IPS-18c (cell line): ENCODE data around the gene MAN2A1.
"Not testable (repeated sequence)": the region's sequence is repeated elsewhere in the genome, so short reads cannot be mapped to it uniquely, and the experiment has no call there.

ENCODE experiments used
- H3K4me3 ChIP-seq: 2 replicates; pipeline ENCODE4 v1.7.0; 2013; ENCODE audit warnings: low read depth, mild to moderate bottlenecking, low read length, moderate library complexity; ENCODE audit not compliant: insufficient read depth
- H3K9me3 ChIP-seq: one replicate; pipeline ENCODE4 v1.6.1; 2013; ENCODE audit warnings: mild to moderate bottlenecking, low read length, moderate library complexity; ENCODE audit not compliant: control insufficient read depth, insufficient read depth

The MAN2A1 gene

DNA sequence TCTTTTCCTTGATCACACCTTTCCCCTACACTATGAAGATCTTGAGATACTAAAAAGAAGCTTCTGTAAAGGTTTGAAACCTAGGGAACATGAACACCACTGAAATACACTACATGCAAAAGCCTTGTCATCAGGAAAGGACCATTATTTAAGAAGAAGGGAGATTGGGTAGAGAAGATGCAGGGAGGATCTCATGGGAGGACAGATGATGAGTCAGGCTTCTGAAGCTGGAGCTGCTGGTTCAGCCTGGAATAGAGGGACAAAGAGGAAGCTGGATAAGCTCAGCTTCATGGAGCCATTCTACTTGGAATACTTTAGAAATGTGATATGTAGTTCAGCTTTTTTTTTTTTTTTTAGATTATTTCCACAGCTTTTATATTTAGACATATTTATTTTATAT lies 169.8 kb downstream of the MAN2A1 start:
- no peaks in the 10 kb centered on the region for H3K9me3 ChIP-seq
- H3K4me3 ChIP-seq, result no peak overlapping the region

DNA sequence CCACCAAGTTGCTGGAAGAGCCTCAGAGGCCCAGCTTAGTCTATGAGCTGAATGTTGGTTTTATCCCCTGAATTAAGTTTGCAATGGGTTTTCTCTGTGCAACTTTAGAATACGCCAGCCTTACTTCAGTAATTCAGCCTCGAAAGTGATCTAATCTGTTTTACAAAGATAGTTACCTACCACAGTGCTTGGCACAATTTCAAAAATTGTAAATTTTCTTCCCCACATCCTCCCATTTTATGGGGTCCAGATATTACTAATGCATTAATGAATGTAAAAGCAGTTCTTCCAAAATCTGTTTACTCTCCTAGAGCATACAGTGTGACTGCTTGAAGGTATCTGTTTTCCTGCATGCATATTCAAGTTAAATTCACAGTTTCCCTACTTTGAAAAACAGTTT lies 172.6 kb downstream of the MAN2A1 start:
- Histone ChIP-seq H3K9me3 (no peaks in the 10 kb centered on the region), H3K4me3 (no peak overlapping the region)

DNA sequence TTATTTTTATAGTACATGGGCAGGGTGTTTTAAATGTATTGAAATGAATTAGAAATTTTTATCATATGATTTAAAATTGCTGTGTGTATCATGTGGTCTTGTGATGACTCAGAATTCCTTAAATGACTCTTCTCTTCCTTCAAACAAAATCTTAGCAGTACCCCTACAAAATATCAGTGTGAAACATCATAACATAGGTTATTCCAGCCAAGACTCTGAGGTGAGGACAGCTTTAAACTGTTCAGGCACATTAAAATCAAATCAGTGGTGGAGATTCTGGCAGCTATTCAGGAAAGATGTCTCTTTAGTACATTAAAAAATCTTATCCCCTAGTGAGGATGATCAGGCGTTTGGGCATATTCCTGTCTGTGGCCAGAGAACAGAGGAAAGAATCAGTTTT lies 174.0 kb downstream of the MAN2A1 start:
- Histone ChIP-seq H3K4me3 (no peak overlapping the region), H3K9me3 (no peaks in the 10 kb centered on the region)

DNA sequence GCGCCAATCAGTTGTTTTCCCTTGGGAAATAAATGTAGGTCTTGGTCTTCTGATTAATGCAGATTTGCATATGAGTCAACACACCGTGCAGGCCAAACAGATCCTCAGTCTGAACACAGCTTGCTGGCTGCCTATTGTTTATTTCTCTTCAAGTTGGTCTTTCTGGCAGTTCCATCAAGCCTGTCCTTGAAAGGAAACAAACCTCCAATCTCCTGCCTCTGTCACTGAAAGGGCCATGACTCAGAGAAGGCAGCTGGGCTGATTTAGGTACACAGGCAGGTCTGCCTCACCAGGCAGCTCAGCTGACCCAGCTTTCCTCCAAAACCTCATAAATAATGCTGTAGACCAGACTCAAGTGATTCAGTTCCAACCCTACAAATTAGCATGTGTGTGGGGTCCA lies 175.9 kb downstream of the MAN2A1 start:
- H3K4me3 ChIP-seq, result no peak overlapping the region
- H3K9me3 ChIP-seq, result no peaks in the 10 kb centered on the region

DNA sequence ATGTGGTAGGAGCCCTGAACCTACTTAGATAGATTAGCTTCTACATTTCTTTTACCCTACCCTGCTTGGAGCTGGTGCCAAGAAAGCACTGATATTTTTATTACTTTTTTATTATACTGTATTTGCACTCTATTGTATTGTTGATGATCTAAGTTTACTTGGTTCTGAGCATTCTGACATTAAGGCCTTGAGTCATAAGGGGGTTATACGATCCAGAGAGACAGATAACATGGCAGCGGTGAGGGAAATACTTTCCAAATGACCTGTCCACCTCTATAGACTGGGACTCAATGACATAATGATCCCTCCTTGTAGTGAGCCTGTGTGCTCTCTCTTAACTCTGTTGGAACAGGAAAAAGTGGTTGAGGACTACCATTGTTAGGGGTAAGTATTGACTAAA lies 176.3 kb downstream of the MAN2A1 start:
- Histone ChIP-seq H3K4me3 (no peak overlapping the region), H3K9me3 (no peaks in the 10 kb centered on the region)

DNA sequence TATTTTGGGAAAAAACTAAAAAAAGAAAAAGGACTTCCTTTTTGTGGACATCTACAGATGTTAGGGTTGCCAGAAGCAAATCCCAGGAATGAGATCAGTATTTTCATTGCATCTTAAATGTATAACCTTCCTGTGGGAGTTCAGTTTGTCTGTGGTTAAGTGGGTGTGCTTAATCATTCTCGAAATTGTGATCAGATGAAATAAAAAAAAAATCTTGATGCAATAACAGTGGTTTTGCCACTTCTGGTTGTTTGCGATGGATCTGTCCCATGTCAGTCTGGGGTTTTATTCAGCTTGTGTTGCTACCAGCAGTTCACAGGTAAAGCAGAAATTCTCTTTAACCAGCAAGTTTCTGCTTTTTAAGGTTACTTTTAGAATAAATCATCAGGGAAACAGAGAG lies 179.0 kb downstream of the MAN2A1 start:
- no peaks in the 10 kb centered on the region for H3K9me3 ChIP-seq
- H3K4me3 ChIP-seq, result no peak overlapping the region

DNA sequence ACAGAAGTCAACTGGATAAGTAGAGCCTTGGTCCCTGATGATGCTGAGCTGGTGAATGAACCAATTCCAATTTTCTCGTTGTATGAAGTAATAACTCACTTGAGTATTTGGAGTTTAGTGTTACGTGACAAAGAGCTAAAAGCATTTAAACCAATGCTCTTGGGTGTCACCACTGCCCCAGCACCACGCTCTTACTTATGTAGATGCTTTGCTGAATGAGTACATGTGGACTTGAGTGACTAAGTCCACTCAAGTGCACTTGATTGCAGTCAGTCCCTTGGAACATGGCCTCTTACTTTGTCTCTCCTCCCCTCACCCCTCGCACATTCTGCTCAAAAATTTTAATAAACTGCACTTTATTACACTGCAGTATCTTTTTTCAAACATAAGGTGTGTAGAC lies 184.0 kb downstream of the MAN2A1 start:
- no peaks in the 10 kb centered on the region for H3K9me3 ChIP-seq
- H3K4me3 ChIP-seq, result no peak overlapping the region

DNA sequence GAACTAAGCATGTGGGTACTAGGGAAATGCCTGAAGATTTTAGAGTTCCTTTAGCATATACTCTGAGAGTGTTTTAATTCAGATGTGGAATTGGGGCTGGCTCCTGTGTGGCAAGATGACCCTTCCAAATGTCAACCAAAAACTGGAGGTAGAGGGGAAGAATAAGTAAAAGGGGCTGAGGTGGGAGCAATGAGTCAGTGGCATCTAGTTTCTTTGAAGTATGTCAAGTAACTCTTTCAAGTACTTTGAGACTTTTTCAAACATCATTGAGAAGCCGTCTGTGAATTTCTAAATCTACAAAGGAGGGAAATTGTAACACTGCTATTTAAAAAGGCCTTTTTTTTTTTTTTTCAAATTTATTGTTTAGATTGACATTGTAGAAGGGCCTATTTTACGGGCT lies 184.4 kb downstream of the MAN2A1 start:
- Histone ChIP-seq H3K9me3 (no peaks in the 10 kb centered on the region), H3K4me3 (no peak overlapping the region)

DNA sequence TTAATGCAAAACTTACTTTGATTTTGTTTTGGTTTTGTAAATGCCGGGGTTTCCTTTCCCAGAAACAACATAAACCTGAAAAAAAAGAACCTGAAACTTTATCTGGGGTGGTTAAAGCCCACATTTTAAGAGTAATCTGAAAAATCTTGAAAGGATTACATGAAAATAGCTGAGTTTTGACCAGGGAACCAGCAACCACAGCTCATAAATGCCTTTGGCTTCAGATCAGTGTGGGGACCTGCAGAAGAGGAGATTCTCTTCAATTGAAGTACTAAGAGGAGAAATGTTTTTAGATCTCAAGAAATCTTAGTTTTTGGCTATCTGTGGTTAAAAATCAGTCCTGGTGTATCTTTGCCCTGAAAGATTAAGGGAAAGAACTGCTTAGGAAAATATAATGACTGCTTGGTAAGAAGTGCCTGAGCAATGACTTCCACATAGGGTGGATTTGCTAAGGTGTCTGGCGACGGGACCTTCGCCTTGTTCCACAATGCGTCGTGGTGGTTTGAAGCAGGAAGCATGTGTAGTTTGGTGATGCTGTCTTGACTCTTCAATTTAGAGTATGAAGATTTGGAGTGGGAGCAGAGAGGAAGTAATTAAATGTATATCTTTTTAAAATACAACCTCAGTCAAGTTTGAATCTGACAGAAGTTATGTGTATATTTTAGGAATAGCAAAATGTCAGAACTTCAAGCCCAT lies 186.5 kb downstream of the MAN2A1 start:
- Histone ChIP-seq H3K9me3 (no peaks in the 10 kb centered on the region), H3K4me3 (no peak overlapping the region)

DNA sequence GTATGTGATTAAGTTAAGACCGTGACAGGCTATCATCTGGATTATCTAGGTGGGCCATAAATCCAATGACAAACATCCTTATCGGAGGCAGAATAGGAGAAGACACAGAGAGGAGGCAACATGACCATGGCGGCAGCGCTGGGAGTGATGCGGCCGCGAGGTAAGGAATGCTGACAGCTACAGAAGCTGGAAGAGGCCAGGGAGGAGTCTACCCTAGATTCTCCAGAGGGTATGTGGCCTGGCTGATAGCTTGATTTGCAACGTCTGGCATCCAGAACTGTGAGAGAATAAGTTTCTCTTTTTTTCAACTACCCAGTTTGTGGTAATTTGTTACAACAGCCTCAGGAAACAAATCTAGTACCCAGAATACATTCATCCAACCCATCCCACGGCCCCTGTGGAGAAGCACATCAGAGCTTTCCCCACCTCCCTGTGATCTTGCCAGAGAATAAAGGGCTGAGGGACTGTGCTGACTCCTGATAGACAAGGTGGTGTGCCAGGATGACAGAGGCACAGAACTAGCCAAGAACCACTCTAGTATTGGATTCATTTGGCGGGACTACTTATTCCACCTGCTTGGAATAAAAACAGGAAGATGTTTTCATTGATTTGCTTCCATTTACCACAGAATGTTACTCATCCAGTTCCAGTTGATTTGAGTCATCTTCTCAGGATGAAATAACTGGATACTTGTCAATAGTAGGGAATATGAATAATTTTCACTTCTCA lies 187.4 kb downstream of the MAN2A1 start:
- no peaks in the 10 kb centered on the region for H3K9me3 ChIP-seq
- no peak overlapping the region for H3K4me3 ChIP-seq

DNA sequence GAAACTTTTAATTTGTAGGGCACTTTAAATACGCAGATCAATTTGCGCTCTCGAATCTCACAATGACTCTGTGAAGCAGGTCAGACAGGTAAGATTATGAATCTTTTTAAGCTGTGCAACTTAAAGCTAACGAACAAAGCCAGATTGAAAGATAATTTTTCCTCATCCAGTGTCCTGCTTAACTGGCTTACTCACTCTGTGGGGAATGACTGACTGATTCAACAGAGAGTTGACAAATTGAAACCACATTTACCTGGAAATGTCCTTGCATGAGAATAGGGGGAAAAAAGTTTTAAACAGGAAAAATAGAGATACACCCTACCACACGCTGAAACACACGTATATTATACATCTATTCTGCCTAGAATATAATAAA lies 187.9 kb downstream of the MAN2A1 start:
- no peak overlapping the region for H3K4me3 ChIP-seq
- no peaks in the 10 kb centered on the region for H3K9me3 ChIP-seq

DNA sequence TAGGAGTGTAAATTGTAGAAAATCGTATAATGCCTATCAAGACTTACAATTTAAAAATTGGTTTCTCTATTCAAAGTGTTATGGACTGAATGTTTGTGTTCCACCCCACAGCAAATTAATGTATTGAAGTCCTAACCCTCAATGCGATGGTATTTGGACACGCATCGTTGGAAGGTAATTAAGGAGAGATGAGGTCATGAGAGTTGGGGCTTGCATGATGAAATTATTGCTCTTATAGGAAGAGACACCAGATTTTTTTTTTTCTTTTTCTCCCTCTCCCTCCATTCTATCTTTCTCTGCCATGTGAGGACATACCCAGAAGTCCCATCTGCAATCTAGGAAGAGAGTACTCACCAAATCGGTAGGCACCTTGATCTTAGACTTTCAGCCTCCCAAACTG lies 189.2 kb downstream of the MAN2A1 start:
- Histone ChIP-seq H3K9me3 (no peaks in the 10 kb centered on the region), H3K4me3 (no peak overlapping the region)

DNA sequence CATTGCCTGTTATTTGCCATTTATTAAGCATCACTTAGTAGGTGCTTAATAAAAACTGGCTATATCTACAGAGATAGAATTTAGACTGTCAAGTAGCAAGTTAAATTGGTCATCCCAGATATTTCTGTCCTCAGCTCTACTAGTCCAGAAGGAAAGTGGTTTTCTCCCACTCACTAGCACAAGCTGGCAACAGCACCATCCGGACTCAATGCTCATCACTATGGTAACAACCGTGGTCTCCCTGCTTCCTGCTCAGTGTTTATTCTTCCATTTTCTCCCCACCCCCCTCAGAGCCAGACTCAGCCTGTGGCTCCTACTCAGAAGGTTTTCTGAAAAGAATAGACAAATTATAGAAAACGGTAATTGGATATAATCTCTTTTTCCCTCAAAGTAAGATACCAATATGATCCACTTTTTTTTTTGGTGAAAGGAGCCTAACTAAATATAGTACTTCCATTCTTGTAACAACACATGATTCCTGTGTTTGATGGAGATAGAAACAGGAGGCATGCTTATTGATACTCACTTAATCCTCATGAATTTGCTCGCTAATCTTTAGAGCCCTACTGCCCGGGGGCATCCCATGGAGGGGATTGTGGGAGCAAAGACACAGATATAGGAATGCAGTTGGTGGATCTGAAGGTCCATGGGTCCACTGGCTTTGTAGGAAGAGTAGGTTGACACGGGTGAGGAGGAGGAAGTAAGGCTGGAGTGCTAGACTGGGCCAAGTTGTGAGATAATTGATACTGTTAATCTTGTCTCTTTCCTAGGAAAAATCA lies 191.4 kb downstream of the MAN2A1 start:
- H3K9me3 ChIP-seq, result no peaks in the 10 kb centered on the region
- no peak overlapping the region for H3K4me3 ChIP-seq

DNA sequence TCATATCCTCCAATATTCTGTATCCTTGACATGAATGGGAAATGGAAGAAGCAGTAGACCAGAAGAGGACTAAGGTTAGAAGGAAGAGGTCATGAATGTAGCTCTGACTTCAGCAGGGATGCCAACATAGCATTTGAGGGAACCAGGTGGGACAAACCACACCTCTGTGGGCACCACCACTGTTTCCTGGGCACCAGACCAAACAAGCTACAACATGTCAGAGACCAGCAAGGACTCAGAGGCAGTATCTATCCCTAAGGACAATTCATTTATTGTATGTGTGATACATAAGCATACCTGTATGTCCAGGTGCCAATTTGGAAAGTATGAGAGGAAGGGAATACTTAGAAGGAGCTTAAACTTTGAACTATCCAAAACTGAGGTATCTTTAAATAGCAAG lies 192.8 kb downstream of the MAN2A1 start:
- H3K9me3 ChIP-seq, result no peaks in the 10 kb centered on the region
- H3K4me3 ChIP-seq, result no peak overlapping the region

DNA sequence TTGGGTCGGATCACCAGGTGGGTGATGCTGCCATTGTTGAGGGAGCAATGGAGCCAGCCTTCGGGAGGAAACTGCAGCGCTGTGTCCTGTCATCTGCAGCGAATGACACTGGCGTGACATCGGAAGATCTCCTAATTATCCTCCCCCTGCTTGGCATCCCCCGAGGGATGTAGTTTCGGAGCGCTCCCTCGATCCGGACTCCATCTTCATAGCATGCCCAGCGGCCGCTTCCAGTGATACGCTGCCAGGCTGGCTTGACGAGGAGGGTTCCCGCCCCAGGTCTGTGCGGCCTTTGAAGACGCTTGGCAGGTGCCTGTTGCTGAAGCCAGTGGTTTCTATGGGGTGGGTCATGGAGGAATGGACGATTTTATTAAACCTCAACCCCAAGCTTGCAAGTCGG lies 194.9 kb downstream of the MAN2A1 start:
- Histone ChIP-seq H3K9me3 (no peaks in the 10 kb centered on the region), H3K4me3 (no peak overlapping the region)

DNA sequence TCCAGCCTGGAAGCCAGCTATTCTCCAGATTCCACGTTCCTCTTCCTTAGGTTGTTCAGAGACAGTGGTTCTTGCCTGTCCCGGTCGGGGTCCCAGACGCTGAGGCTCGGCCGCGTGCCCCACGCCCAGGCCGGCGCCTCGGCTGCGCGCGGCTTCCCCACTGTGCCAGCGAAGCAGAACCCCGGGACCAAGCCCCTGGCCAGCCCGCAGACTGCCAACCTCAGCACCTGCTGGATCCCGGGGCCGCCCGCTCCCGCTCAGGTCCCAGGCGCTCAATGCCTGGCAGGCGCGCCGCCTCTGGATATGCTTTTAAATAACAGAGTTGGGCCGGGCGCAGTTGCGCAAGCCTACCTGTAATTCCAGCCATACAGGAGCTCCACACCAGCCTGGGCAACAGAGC lies 195.5 kb downstream of the MAN2A1 start:
- H3K9me3 ChIP-seq, result no peaks in the 10 kb centered on the region

DNA sequence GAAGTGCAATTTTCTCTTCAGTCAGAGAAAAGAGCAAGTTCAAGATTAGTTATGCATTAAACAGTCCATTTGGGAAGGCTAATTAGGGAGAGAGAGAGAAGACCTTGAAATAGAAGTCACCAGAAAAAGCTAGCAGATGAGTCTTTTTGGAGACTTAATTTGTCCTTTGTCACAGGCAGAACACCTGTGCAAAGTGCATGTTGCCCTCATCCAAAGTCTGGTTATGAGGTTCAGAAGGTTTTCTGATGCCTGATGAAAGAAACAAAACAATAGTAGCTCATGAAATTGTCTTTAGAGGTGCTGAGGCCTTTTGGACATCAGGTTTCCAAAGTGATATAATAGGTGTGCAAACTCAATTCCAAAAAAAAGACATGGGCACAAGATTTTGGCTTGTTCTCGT lies 199.3 kb downstream of the MAN2A1 start:
- Histone ChIP-seq H3K4me3 (no peak overlapping the region), H3K9me3 (no peaks in the 10 kb centered on the region)

More for the DNA sequence above, 195.5 kb downstream of the MAN2A1 start:
- H3K4me3 ChIP-seq, result no peak overlapping the region

DNA sequence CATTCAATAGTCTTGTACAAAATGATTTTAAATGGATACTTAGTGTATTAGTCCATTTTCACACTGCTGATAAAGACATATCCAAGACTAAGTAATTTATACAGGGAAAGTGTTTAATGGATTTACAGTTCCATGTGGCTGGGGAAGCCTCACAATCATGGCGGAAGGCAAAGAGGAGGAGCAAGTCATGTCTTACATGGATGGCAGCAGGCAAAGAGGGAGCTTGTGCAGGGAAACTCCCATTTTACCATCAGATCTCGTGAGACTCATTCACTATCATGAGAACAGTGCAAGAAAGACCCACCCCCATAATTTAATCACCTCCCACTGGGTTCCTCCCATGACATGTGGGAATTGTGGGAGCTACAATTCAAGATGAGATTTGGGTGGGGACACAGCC lies 203.5 kb downstream of the MAN2A1 start:
- H3K9me3 ChIP-seq, H3K4me3 ChIP-seq: not testable (repeated sequence)
